SU-DHL-6 (cell line): Measurements from ENCODE around the gene COX11.

Source experiments
- EZH2phosphoT487 ChIP-seq: fragments of 200-600 bp; sonication (generic), shearing (Covaris generic); conservative IDR thresholded peaks from 2 replicates; pipeline ENCODE4 v1.6.1; 2018; ENCODE audit warnings: mild to moderate bottlenecking, antibody characterized with exemption, low read length, moderate library complexity, mixed read lengths
- TF ChIP-seq, protein P1 (sequence below): fragments of 200-600 bp; sonication (generic); IDR thresholded peaks from one replicate; pipeline ENCODE4 v1.5.1; 2017; ENCODE audit warnings: antibody characterized with exemption, mild to moderate bottlenecking, low read length, moderate library complexity; ENCODE audit not compliant: insufficient read depth, poor library complexity, severe bottlenecking

DNA sequence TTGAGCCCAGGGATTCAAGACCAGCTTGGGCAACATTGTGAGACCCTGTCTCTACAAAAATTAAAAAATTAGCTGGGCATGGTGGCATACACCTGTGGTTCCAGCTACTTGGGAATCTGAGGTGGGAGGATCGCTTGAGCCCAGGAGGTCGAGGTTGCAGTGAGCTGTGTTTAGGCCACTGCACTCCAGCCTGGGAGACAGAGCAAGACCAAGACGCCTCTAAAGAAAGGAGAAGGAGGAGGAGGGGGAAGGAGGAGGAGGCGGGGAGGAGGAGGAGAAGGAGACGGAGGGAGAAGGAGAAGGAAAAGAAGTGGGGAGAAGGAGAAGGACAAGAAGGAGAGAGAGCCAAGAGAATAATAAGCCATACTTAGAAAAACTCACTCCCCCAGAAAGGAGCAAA lies 36.0 kb upstream of the COX11 start:
- TF ChIP-seq, protein P1, sequence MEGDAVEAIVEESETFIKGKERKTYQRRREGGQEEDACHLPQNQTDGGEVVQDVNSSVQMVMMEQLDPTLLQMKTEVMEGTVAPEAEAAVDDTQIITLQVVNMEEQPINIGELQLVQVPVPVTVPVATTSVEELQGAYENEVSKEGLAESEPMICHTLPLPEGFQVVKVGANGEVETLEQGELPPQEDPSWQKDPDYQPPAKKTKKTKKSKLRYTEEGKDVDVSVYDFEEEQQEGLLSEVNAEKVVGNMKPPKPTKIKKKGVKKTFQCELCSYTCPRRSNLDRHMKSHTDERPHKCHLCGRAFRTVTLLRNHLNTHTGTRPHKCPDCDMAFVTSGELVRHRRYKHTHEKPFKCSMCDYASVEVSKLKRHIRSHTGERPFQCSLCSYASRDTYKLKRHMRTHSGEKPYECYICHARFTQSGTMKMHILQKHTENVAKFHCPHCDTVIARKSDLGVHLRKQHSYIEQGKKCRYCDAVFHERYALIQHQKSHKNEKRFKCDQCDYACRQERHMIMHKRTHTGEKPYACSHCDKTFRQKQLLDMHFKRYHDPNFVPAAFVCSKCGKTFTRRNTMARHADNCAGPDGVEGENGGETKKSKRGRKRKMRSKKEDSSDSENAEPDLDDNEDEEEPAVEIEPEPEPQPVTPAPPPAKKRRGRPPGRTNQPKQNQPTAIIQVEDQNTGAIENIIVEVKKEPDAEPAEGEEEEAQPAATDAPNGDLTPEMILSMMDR: no peak
- TF ChIP-seq EZH2phosphoT487: no peak
